IMR-90 (cell line): Measurements from ENCODE around the gene CES4A. TPM values are rescaled to one million over a fixed set of nuclear protein-coding genes. Genes with fewer than 3 reads are reported as not detected.

Experiments
- ATAC-seq: fragments of 200-7000 bp; cut with Tn5 transposase; 2 replicates; pipeline ENCODE4 v1.9.1; 2020; ENCODE audit warnings: low read depth, mild to moderate bottlenecking, moderate library complexity
- BruUV-seq: library from RNA; stranded (reverse); fragments of 400-500 nt; replicated peaks from 2 replicates; lab custom pipeline; 2021; lab: Mats Ljungman, UMichigan
- CTCF ChIA-PET: fragments of 300-600 bp; formaldehyde crosslinking; extraction: SDS; loops from one replicate; lab custom pipeline; 2021; ENCODE audit warnings: antibody characterized with exemption; lab: Yijun Ruan, JAX
- POLR2A ChIA-PET: fragments of 300-600 bp; sonication (Branson Sonifier 250); formaldehyde crosslinking; loops from one replicate; lab custom pipeline; 2022; ENCODE audit warnings: antibody characterized with exemption; ENCODE audit not compliant: unreplicated experiment; lab: Charles Lee
- DNase-seq: peaks from one replicate; pipeline ENCODE4 v3.0.0; 2013
- H2AFZ ChIP-seq: replicated peaks from 2 replicates; pipeline ENCODE3; 2013; ENCODE audit warnings: low read length, mild to moderate bottlenecking; ENCODE audit not compliant: poor library complexity
- H2AK5ac ChIP-seq: 2 replicates; pipeline ENCODE4 v1.6.1; 2013; ENCODE audit warnings: low read depth, low read length, inconsistent platforms
- H2AK9ac ChIP-seq: replicated peaks from 2 replicates; pipeline ENCODE3; 2013; ENCODE audit warnings: mild to moderate bottlenecking, low read depth, low read length, moderate library complexity; ENCODE audit not compliant: poor library complexity
- H2BK120ac ChIP-seq: 2 replicates; pipeline ENCODE4 v1.6.1; 2013; ENCODE audit warnings: low read depth, low read length, inconsistent platforms
- H2BK15ac ChIP-seq: 3 replicates; pipeline ENCODE4 v1.6.1; 2013; ENCODE audit warnings: low read depth, low read length, inconsistent platforms
- H2BK20ac ChIP-seq: 2 replicates; pipeline ENCODE4 v1.6.1; 2013; ENCODE audit warnings: low read depth, mild to moderate bottlenecking, inconsistent platforms, low read length, moderate library complexity
- H2BK5ac ChIP-seq: 2 replicates; pipeline ENCODE4 v1.6.1; 2013; ENCODE audit warnings: mild to moderate bottlenecking, low read depth, low read length, inconsistent platforms; ENCODE audit not compliant: poor library complexity, severe bottlenecking
- H3K14ac ChIP-seq: replicated peaks from 2 replicates; pipeline ENCODE4 v1.6.1; 2013; ENCODE audit warnings: low read depth, low read length, inconsistent platforms
- H3K18ac ChIP-seq: 2 replicates; pipeline ENCODE4 v1.6.1; 2013; ENCODE audit warnings: low read depth, low read length, control low read depth
- H3K23ac ChIP-seq: 2 replicates; pipeline ENCODE4 v1.6.1; 2013; ENCODE audit warnings: low read depth, low read length, inconsistent platforms
- H3K27ac ChIP-seq: 2 replicates; pipeline ENCODE4 v1.5.1; 2013; ENCODE audit warnings: mild to moderate bottlenecking, control low read depth, low read length; ENCODE audit not compliant: insufficient read depth
- H3K27me3 ChIP-seq: 2 replicates; pipeline ENCODE4 v1.6.1; 2013; ENCODE audit warnings: low read length; ENCODE audit not compliant: control insufficient read depth, insufficient read depth
- H3K36me3 ChIP-seq: 2 replicates; pipeline ENCODE4 v1.6.1; 2013; ENCODE audit warnings: low read length, mixed read lengths; ENCODE audit not compliant: control insufficient read depth, insufficient read depth
- H3K4ac ChIP-seq: 2 replicates; pipeline ENCODE4 v1.6.1; 2013; ENCODE audit warnings: low read depth, low read length, inconsistent platforms
- H3K4me1 ChIP-seq: 2 replicates; pipeline ENCODE4 v1.6.1; 2013; ENCODE audit warnings: low read length, mixed read lengths; ENCODE audit not compliant: control insufficient read depth, insufficient read depth
- H3K4me2 ChIP-seq: 2 replicates; pipeline ENCODE4 v1.6.1; 2013; ENCODE audit warnings: low read depth, mild to moderate bottlenecking, control low read depth, low read length, moderate library complexity
- H3K4me3 ChIP-seq: 2 replicates; pipeline ENCODE4 v1.5.1; 2013; ENCODE audit warnings: low read depth, mild to moderate bottlenecking, control low read depth, low read length, moderate library complexity; ENCODE audit not compliant: insufficient read depth
- H3K56ac ChIP-seq: 2 replicates; pipeline ENCODE4 v1.6.1; 2013; ENCODE audit warnings: low read length, inconsistent platforms; ENCODE audit not compliant: insufficient read depth; ENCODE audit errors: extremely low read depth
- H3K79me1 ChIP-seq, 2 experiments: 2 replicates each; pipeline ENCODE4 v1.6.1; 2013; ENCODE audit warnings: low read length in 2 of 2, inconsistent platforms in 1 of 2, low read depth in 1 of 2
- H3K9ac ChIP-seq: 2 replicates; pipeline ENCODE4 v1.6.1; 2013; ENCODE audit warnings: low read depth, low read length, control low read depth
- H3K9me1 ChIP-seq: 2 replicates; pipeline ENCODE4 v1.6.1; 2013; ENCODE audit warnings: low read length, inconsistent platforms; ENCODE audit not compliant: insufficient read depth
- H3K9me3 ChIP-seq: 2 replicates; pipeline ENCODE4 v1.6.1; 2013; ENCODE audit warnings: low read length; ENCODE audit not compliant: control insufficient read depth, insufficient read depth
- H4K20me1 ChIP-seq: 2 replicates; pipeline ENCODE4 v1.6.1; 2013; ENCODE audit warnings: low read length, inconsistent platforms; ENCODE audit not compliant: insufficient read depth
- H4K5ac ChIP-seq: 2 replicates; pipeline ENCODE4 v1.6.1; 2013; ENCODE audit warnings: mild to moderate bottlenecking, low read depth, low read length, control low read depth
- H4K8ac ChIP-seq, 2 experiments: 2 replicates each; pipeline ENCODE4 v1.6.1; 2013; ENCODE audit warnings: low read depth in 2 of 2, low read length in 2 of 2, control low read depth in 1 of 2, inconsistent platforms in 1 of 2
- H4K91ac ChIP-seq: 2 replicates; pipeline ENCODE4 v1.6.1; 2013; ENCODE audit warnings: low read depth, low read length, inconsistent platforms; ENCODE audit not compliant: insufficient read depth
- BHLHE40 ChIP-seq: fragments of 150-350 bp; IDR thresholded peaks from 2 replicates; pipeline ENCODE4 v1.6.1; 2016; ENCODE audit warnings: mild to moderate bottlenecking, low read depth, low read length
- CEBPB ChIP-seq: IDR thresholded peaks from 2 replicates; pipeline ENCODE4 v1.6.1; 2012; ENCODE audit warnings: low read depth, low read length, improper control_type of control experiment
- CHD1 ChIP-seq: IDR thresholded peaks from 2 replicates; pipeline ENCODE4 v1.6.1; 2012; ENCODE audit warnings: low read depth, low read length, improper control_type of control experiment
- CTCF ChIP-seq: conservative IDR thresholded peaks from 2 replicates; pipeline ENCODE4 v1.5.1; 2012; ENCODE audit warnings: mild to moderate bottlenecking, low read depth, low read length, improper control_type of control experiment
- ELK1 ChIP-seq: fragments of 150-350 bp; IDR thresholded peaks from 2 replicates; pipeline ENCODE4 v1.6.1; 2016; ENCODE audit warnings: low read depth, mild to moderate bottlenecking, low read length, moderate library complexity, borderline replicate concordance
- FOS ChIP-seq: fragments of 150-350 bp; IDR thresholded peaks from 2 replicates; pipeline ENCODE4 v1.6.1; 2016; ENCODE audit warnings: low read depth, low read length
- MAFK ChIP-seq: IDR thresholded peaks from 2 replicates; pipeline ENCODE4 v1.6.1; 2012; ENCODE audit warnings: low read depth, low read length, improper control_type of control experiment
- MAZ ChIP-seq: IDR thresholded peaks from 2 replicates; pipeline ENCODE4 v1.6.1; 2012; ENCODE audit warnings: low read depth, mild to moderate bottlenecking, low read length, improper control_type of control experiment, moderate library complexity, borderline replicate concordance
- MXI1 ChIP-seq: IDR thresholded peaks from 2 replicates; pipeline ENCODE4 v1.6.1; 2012; ENCODE audit warnings: low read depth, mild to moderate bottlenecking, low read length, moderate library complexity, borderline replicate concordance
- NFE2L2 ChIP-seq: fragments of 150-350 bp; IDR thresholded peaks from 2 replicates; pipeline ENCODE4 v1.6.1; 2016; ENCODE audit warnings: low read depth, mild to moderate bottlenecking, low read length
- POLR2A ChIP-seq: IDR thresholded peaks from 2 replicates; pipeline ENCODE4 v1.6.1; 2012; ENCODE audit warnings: mild to moderate bottlenecking, low read depth, low read length
- RAD21 ChIP-seq: IDR thresholded peaks from 2 replicates; pipeline ENCODE4 v1.6.1; 2012; ENCODE audit warnings: low read length, improper control_type of control experiment
- RCOR1 ChIP-seq: IDR thresholded peaks from 2 replicates; pipeline ENCODE4 v1.6.1; 2012; ENCODE audit warnings: mild to moderate bottlenecking, low read length, improper control_type of control experiment; ENCODE audit not compliant: insufficient replicate concordance
- RFX5 ChIP-seq: IDR thresholded peaks from 2 replicates; pipeline ENCODE4 v1.8.0; 2012; ENCODE audit warnings: low read depth, mild to moderate bottlenecking, low read length, moderate library complexity
- SMC3 ChIP-seq: fragments of 150-350 bp; IDR thresholded peaks from 2 replicates; pipeline ENCODE4 v1.6.1; 2016; ENCODE audit warnings: low read depth, mild to moderate bottlenecking, antibody characterized with exemption, low read length, moderate library complexity
- WGBS, 2 experiments: methylation state at CpG; one replicate each; pipeline versions ENCODE4 v1.1.5 to v1.1.7; 2013; ENCODE audit warnings: missing lambda C conversion rate in 2 of 2; ENCODE audit not compliant: insufficient read length in 1 of 2; ENCODE audit errors: extremely low coverage in 2 of 2; 5-methylcytosine and 5-hydroxymethylcytosine counted together
- dilution Hi-C: fragments of 300-500 bp; cut with HindIII; formaldehyde crosslinking; loops from one replicate; pipeline ENCODE4 v1.14.3; 2018; ENCODE audit warnings: low sequenced_read_pairs; ENCODE audit not compliant: unreplicated experiment
- in situ Hi-C: fragments of 300-500 bp; cut with MboI; formaldehyde crosslinking; loops from 3 replicates; pipeline ENCODE4 v1.14.3; 2019; ENCODE audit warnings: low sequenced_read_pairs, inconsistent platforms, mixed read lengths
- intact Hi-C: fragments of 100-400 bp; cut with micrococcal nuclease; formaldehyde crosslinking; loops from 2 replicates; pipeline ENCODE4 v1.10.0; 2022
- polyA plus RNA-seq, 3 experiments: library from polyadenylated mRNA; depleted of rRNA; stranded (reverse); fragments of >200 nt; gene quantifications; 2 replicates each; pipeline ENCODE4 v1.2.3, GENCODE V29; 2012; ENCODE audit warnings: low replicate concordance in 1 of 3
- total RNA-seq: library from RNA; depleted of rRNA; stranded (reverse); fragments of >200 nt; gene quantifications from 2 replicates; pipeline ENCODE4 v1.2.3, GENCODE V29; 2012
- TF ChIP-seq, protein P1 (sequence below): fragments of 150-350 bp; IDR thresholded peaks from 2 replicates; pipeline ENCODE4 v1.6.1; 2017; ENCODE audit warnings: mild to moderate bottlenecking, antibody characterized with exemption, low read length, low read depth

The CES4A gene
- total and polyA plus RNA-seq, 2 of the 4 experiments (the other 2 are of a cell fraction), result 0.72 to 4.7 TPM

DNA sequence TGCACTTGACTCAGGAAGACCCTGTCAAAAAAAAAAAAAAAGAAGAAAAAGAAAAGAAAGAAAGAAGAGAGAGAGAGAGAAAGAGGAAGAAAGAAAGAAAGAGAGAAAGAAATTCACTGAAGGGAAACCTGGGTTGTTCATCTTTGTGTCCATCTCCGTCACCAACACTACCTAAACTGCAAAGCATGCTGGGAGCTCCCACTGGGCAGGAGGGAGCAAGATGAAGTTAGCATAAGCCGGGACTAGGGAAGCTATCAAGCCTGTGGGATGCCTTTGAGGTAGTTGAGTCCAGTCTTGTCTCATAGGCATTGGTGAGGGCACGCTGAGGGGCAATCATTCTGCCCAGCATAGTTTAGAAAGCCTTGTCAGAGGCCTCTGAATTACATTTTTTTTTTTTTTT is 32.9 kb downstream of the CES4A start:
- Histone ChIP-seq H3K27me3 (no peaks in the 10 kb centered on the region; the same call in 1 of the 2 replicates), H2AFZ (no peak overlapping the region), H2BK20ac (no peak overlapping the region), H3K36me3 (no peaks in the 10 kb centered on the region), H2BK5ac (no peak overlapping the region), H3K4me2 (no peak overlapping the region), H3K4ac (no peak overlapping the region), H3K4me1 (peaks cover 5% of the 10 kb centered on the region), H2AK5ac (no peak overlapping the region), H3K4me3 (no peak overlapping the region), H4K20me1 (no peaks in the 10 kb centered on the region), H4K5ac (no peak overlapping the region), H3K23ac (no peak overlapping the region), H4K91ac (no peak overlapping the region), H3K9me3 (no peaks in the 10 kb centered on the region), H4K8ac (no peak overlapping the region), H3K56ac (no peak overlapping the region), H3K9ac (no peak overlapping the region), H2BK15ac (no peak overlapping the region), H3K9me1 (0 out of 2 replicates have a peak, but pooled peaks cover 2% of the 10 kb centered on the region), H3K27ac (no peak overlapping the region), H3K14ac (no peak overlapping the region), H3K18ac (no peak overlapping the region), H2BK120ac (no peak overlapping the region), H3K79me1 (no peaks in the 10 kb centered on the region), H2AK9ac (no peak overlapping the region)
- no TSS peak for BruUV-seq
- ATAC-seq (no peak), DNase-seq (no peak)
- dilution Hi-C loops, result no loop called here
- in situ Hi-C loops, result no loop called here
- ChIA-PET POLR2A (no interaction called here), CTCF (interaction anchor here (1.5 to 1.9 kb wide), 2 partner anchors 80 to 134 kb away, joined by 4 to 5 read pairs; no protein-coding TSS in a partner anchor)
- intact Hi-C loops, result no loop called here
- no CpG with 5 or more reads among the region's 3 CpGs for WGBS, 2 experiments
- TF ChIP-seq RFX5 (no peak), CTCF (no peak), POLR2A (no peak), MAFK (no peak), NFE2L2 (no peak), BHLHE40 (no peak), RCOR1 (no peak), MAZ (no peak), CEBPB (no peak), SMC3 (no peak), FOS (no peak), MXI1 (no peak), ELK1 (no peak), CHD1 (no peak), RAD21 (no peak)
- TF ChIP-seq, protein P1, sequence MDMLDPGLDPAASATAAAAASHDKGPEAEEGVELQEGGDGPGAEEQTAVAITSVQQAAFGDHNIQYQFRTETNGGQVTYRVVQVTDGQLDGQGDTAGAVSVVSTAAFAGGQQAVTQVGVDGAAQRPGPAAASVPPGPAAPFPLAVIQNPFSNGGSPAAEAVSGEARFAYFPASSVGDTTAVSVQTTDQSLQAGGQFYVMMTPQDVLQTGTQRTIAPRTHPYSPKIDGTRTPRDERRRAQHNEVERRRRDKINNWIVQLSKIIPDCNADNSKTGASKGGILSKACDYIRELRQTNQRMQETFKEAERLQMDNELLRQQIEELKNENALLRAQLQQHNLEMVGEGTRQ, result no peak
